Right lobe of liver (tissue), 6 donors: Measurements from ENCODE around the gene PACC1. TPM values are rescaled to one million over a fixed set of nuclear protein-coding genes. Genes with fewer than 3 reads are reported as not detected.

Experiments
- ATAC-seq, 4 donors: fragments of 200-7000 bp; cut with Tn5 transposase; one replicate each; pipeline ENCODE4 v1.9.1; 2020; ENCODE audit warnings: mild to moderate bottlenecking in 4 of 4, moderate library complexity in 4 of 4
- DNase-seq, 3 donors: peaks; one replicate each; pipeline ENCODE4 v3.0.0-alpha.2; 2020
- H3K27ac ChIP-seq, 3 donors: fragments of 200-600 bp; one replicate each; pipeline ENCODE4 v1.8.0; 2022
- H3K27me3 ChIP-seq, 2 donors: fragments of 200-600 bp; one replicate each; pipeline ENCODE4 v1.8.0; 2022
- H3K36me3 ChIP-seq, 4 donors: fragments of 200-600 bp; sonication (generic) in 1 of 4; one replicate each; pipeline versions ENCODE4 v1.5.1 to v1.8.0; 2017 to 2022; ENCODE audit warnings: control low read depth in 1 of 4
- H3K4me1 ChIP-seq, 4 donors: fragments of 200-600 bp; sonication (generic) in 1 of 4; one replicate each; pipeline versions ENCODE4 v1.5.1 to v1.8.0; 2017 to 2022; ENCODE audit warnings: control low read depth in 1 of 4
- H3K4me3 ChIP-seq, 3 donors: fragments of 200-600 bp; one replicate each; pipeline ENCODE4 v1.8.0; 2022
- H3K9me3 ChIP-seq, 4 donors: fragments of 200-600 bp; sonication (generic) in 1 of 4; one replicate each; pipeline versions ENCODE4 v1.5.1 to v1.8.0; 2017 to 2022; ENCODE audit warnings: control low read depth in 1 of 4
- CTCF ChIP-seq, 4 donors: fragments of 200-600 bp in 3 of 4; fragments of 450-650 bp in 1 of 4; IDR thresholded peaks; one replicate each; pipeline versions ENCODE4 v1.5.1 to v1.8.0; 2016 to 2022; ENCODE audit warnings: antibody characterized with exemption in 4 of 4, mild to moderate bottlenecking in 2 of 4
- POLR2A ChIP-seq: fragments of 450-650 bp; IDR thresholded peaks from one replicate; pipeline ENCODE4 v1.6.1; 2017; ENCODE audit warnings: antibody characterized with exemption, mild to moderate bottlenecking
- WGBS: methylation state at CpG from one replicate; pipeline ENCODE4 v1.1.6; 2018; ENCODE audit warnings: low coverage, low lambda C conversion rate; ENCODE audit not compliant: insufficient coverage; ENCODE audit errors: missing lambda C conversion rate; 5-methylcytosine and 5-hydroxymethylcytosine counted together
- intact Hi-C, 2 donors: fragments of 100-400 bp; cut with DNase I; formaldehyde crosslinking; loops; one replicate each; pipeline versions ENCODE4 v1.11.2 to v1.14.1; 2022
- total RNA-seq, 6 experiments: library from RNA; depleted of rRNA in 2 of 6; stranded (reverse); fragments of >200 nt in 2 of 6; fragmentation: NEBNext Ultra II Directional in 3 of 6; extraction: Animal tissue kit (Norgen Biotek cat#: 25700) in 3 of 6; gene quantifications; one replicate each; pipeline versions ENCODE4 v1.1.0 to v1.2.4, GENCODE V29; 2016 to 2023
- donor health status: DM: no; HTN: yes; CAD: no.
- donor health status: DM: no; HTN: no; CAD: no.
- donor health status: DM: no; HTN: no; CAD: no.
- donor health status: DM: no; HTN: yes; CAD: no.
- donor health status: DM: no; HTN: yes; CAD: no.

Gene PACC1
- total RNA-seq, 6 experiments from 2014 or later, result 0.88 to 3.3 (median 1.7) TPM

GRCh38 chr1:212451416-212452322, 37.0 kb upstream of the PACC1 start:
- Histone ChIP-seq H3K27me3 (no peaks in the 10 kb centered on the region), H3K27ac (no peak overlapping the region), H3K36me3 (no peaks in the 10 kb centered on the region), H3K4me3 (no peak overlapping the region), H3K4me1 (no peaks in the 10 kb centered on the region), H3K9me3 (no peaks in the 10 kb centered on the region)
- WGBS, result 78% methylated on average over 2 of the region's 6 CpGs
- ATAC-seq (no peak), DNase-seq (no peak)
- intact Hi-C loops, result loop anchor here in 1 of 2 donors (10.0 kb wide), 2 partner anchors 87 to 387 kb away; no protein-coding TSS in a partner anchor
- TF ChIP-seq CTCF (IDR thresholded peaks at IDR 0.05), result no peak
- no peak for TF ChIP-seq POLR2A

GRCh38 chr1:212450331-212450881, 35.7 kb upstream of the PACC1 start:
- DNase-seq, result no peak
- no peak overlapping the region for H3K27ac ChIP-seq
- no peak for ATAC-seq
- H3K9me3 ChIP-seq, result no peaks in the 10 kb centered on the region
- no peak overlapping the region for H3K4me3 ChIP-seq
- no peaks in the 10 kb centered on the region for H3K27me3 ChIP-seq
- no peaks in the 10 kb centered on the region for H3K36me3 ChIP-seq
- no peaks in the 10 kb centered on the region for H3K4me1 ChIP-seq
- intact Hi-C loops, result loop anchor here in 1 of 2 donors (10.0 kb wide), 2 partner anchors 86 to 386 kb away; no protein-coding TSS in a partner anchor
- WGBS, result 75% methylated on average over 1 of the region's 4 CpGs
- no peak for TF ChIP-seq POLR2A
- TF ChIP-seq CTCF (IDR thresholded peaks at IDR 0.05), result no peak

GRCh38 chr1:212447478-212447877, 32.8 kb upstream of the PACC1 start:
- Histone ChIP-seq H3K4me1 (no peaks in the 10 kb centered on the region), H3K27ac (no peak overlapping the region), H3K4me3 (no peak overlapping the region), H3K36me3 (no peaks in the 10 kb centered on the region), H3K27me3 (no peaks in the 10 kb centered on the region), H3K9me3 (no peaks in the 10 kb centered on the region)
- TF ChIP-seq POLR2A, result no peak
- TF ChIP-seq CTCF (IDR thresholded peaks at IDR 0.05), result no peak
- DNase-seq (no peak), ATAC-seq (no peak)
- intact Hi-C loops, result no loop called here
- WGBS, result no CpG with 5 or more reads among the region's 2 CpGs

- no peaks in the 10 kb centered on the region for H3K4me1 ChIP-seq
Measured at GRCh38 chr1:212446333-212446732, 31.6 kb upstream of the PACC1 start.

More at GRCh38 chr1:212446333-212446732, 31.6 kb upstream of the PACC1 start:
- Histone ChIP-seq H3K4me3 (no peak overlapping the region), H3K27me3 (no peaks in the 10 kb centered on the region), H3K9me3 (no peaks in the 10 kb centered on the region), H3K27ac (no peak overlapping the region), H3K36me3 (no peaks in the 10 kb centered on the region)
- TF ChIP-seq CTCF (IDR thresholded peaks at IDR 0.05) (no peak), POLR2A (no peak)
- WGBS, result 85% methylated on average over 6 of the region's 8 CpGs
- no peak for ATAC-seq
- intact Hi-C loops, result no loop called here
- DNase-seq, result no peak
